A549 (cell line): ENCODE results near the gene EXOSC7. TPM values are rescaled to one million over a fixed set of nuclear protein-coding genes. Genes with fewer than 3 reads are reported as not detected.

Experiments
- ATAC-seq, 2 experiments: fragments of 200-7000 bp in 1 of 2; fragments of >200 bp in 1 of 2; cut with Nextera tagmentation in 1 of 2; cut with Tn5 transposase in 1 of 2; 3 replicates each; pipeline versions ENCODE4 v1.8.0 to v1.9.1; 2018 to 2020; ENCODE audit warnings: mild to moderate bottlenecking in 1 of 2, moderate library complexity in 1 of 2
- CTCF ChIA-PET: fragments of 300-600 bp; sonication (Branson Sonifier 250); formaldehyde crosslinking; extraction: SDS; loops from one replicate; lab custom pipeline; 2021; ENCODE audit warnings: antibody characterized with exemption, inconsistent platforms; lab: Yijun Ruan, JAX
- POLR2A ChIA-PET: fragments of 350-600 bp; formaldehyde crosslinking; extraction: SDS; loops from one replicate; lab custom pipeline; 2021; ENCODE audit warnings: antibody characterized with exemption, inconsistent platforms; lab: Yijun Ruan, JAX
- DNase-seq, 2 experiments: peaks; one replicate each; pipeline versions ENCODE4 v3.0.0 to v3.0.0-alpha.2; 2011 to 2016; ENCODE audit warnings: low read depth in 1 of 2, low spot score in 1 of 2
- FAIRE-seq: peaks from 2 replicates; lab custom pipeline; 2011; peaks lifted over from hg19 to GRCh38; lab: Jason Lieb, UNC
- H3K27ac ChIP-seq, 2 experiments: fragments of >200 bp; sonication (Bioruptor Twin); formaldehyde crosslinking; 3 replicates each; pipeline ENCODE4 v1.5.1; 2016 to 2017
- H3K4me1 ChIP-seq: fragments of >200 bp; sonication (Bioruptor Twin); formaldehyde crosslinking; 3 replicates; pipeline ENCODE4 v1.6.1; 2016
- H3K4me2 ChIP-seq: fragments of >200 bp; sonication (Bioruptor Twin); formaldehyde crosslinking; 3 replicates; pipeline ENCODE4 v1.6.1; 2016
- H3K4me3 ChIP-seq: fragments of >200 bp; sonication (Bioruptor Twin); formaldehyde crosslinking; 3 replicates; pipeline ENCODE4 v1.5.1; 2016
- H3K9me3 ChIP-seq: fragments of >200 bp; sonication (Bioruptor Twin); formaldehyde crosslinking; 3 replicates; pipeline ENCODE4 v1.6.1; 2016
- CEBPB ChIP-seq, 2 experiments: fragments of >200 bp in 1 of 2; sonication (Bioruptor Twin) in 1 of 2; formaldehyde crosslinking in 1 of 2; IDR thresholded peaks; 2 replicates each; pipeline ENCODE4 v1.6.1; 2012 to 2016
- CHD2 ChIP-seq: fragments of 150-350 bp; IDR thresholded peaks from 2 replicates; pipeline ENCODE4 v1.6.1; 2014; ENCODE audit warnings: low read length; ENCODE audit not compliant: partially characterized antibody
- CHD4 ChIP-seq: fragments of 200-600 bp; sonication (generic); IDR thresholded peaks from 2 replicates; pipeline ENCODE4 v1.6.1; 2016; ENCODE audit warnings: antibody characterized with exemption, mild to moderate bottlenecking, borderline replicate concordance
- EP300 ChIP-seq, 2 experiments: fragments of >200 bp; sonication (Bioruptor Twin); formaldehyde crosslinking; IDR thresholded peaks; 2 replicates in 1 of 2; 3 replicates in 1 of 2; pipeline ENCODE4 v1.6.1; 2016 to 2017
- FOSB ChIP-seq: fragments of 250-450 bp; sonication (Bioruptor Pico); IDR thresholded peaks from 2 replicates; pipeline ENCODE4 v1.5.0; 2020; ENCODE audit warnings: mild to moderate bottlenecking, moderate library complexity
- FOSL2 ChIP-seq, 2 experiments: fragments of 450-650 bp in 1 of 2; fragments of >200 bp in 1 of 2; sonication (Bioruptor Twin) in 1 of 2; formaldehyde crosslinking; IDR thresholded peaks; 2 replicates each; pipeline versions ENCODE4 v1.5.0 to v1.6.1; 2016 to 2020; ENCODE audit warnings: mild to moderate bottlenecking in 1 of 2, moderate library complexity in 1 of 2
- FOXS1 ChIP-seq: fragments of 250-450 bp; sonication (Bioruptor Pico); IDR thresholded peaks from 2 replicates; pipeline ENCODE4 v1.5.0; 2020; ENCODE audit warnings: mild to moderate bottlenecking, moderate library complexity
- GATA3 ChIP-seq: IDR thresholded peaks from 2 replicates; pipeline ENCODE4 v1.6.1; 2012; ENCODE audit warnings: borderline replicate concordance
- HDAC2 ChIP-seq: fragments of 200-600 bp; sonication (generic); IDR thresholded peaks from 2 replicates; pipeline ENCODE4 v1.6.1; 2016
- HEYL ChIP-seq: fragments of 250-450 bp; sonication (Bioruptor Pico); IDR thresholded peaks from 2 replicates; pipeline ENCODE4 v1.8.0; 2021; ENCODE audit warnings: mild to moderate bottlenecking, moderate library complexity
- HOXA7 ChIP-seq: fragments of 250-450 bp; sonication (Bioruptor Pico); IDR thresholded peaks from 2 replicates; pipeline ENCODE4 v1.5.0; 2020; ENCODE audit warnings: mild to moderate bottlenecking, moderate library complexity
- HOXB13 ChIP-seq: fragments of 250-450 bp; sonication (Bioruptor Pico); IDR thresholded peaks from 2 replicates; pipeline ENCODE4 v1.5.0; 2020; ENCODE audit warnings: low read depth, mild to moderate bottlenecking, moderate library complexity
- JUNB ChIP-seq: fragments of >200 bp; sonication (Bioruptor Twin); formaldehyde crosslinking; IDR thresholded peaks from 2 replicates; pipeline ENCODE4 v1.6.1; 2016
- KDM1A ChIP-seq: fragments of 200-600 bp; sonication (generic); IDR thresholded peaks from 2 replicates; pipeline ENCODE4 v1.6.1; 2016; ENCODE audit warnings: low read depth, mild to moderate bottlenecking
- KDM5A ChIP-seq: fragments of 200-600 bp; sonication (generic); IDR thresholded peaks from 2 replicates; pipeline ENCODE4 v1.6.1; 2016; ENCODE audit warnings: antibody characterized with exemption, mild to moderate bottlenecking
- MYC ChIP-seq: IDR thresholded peaks from 2 replicates; pipeline ENCODE4 v1.6.1; 2012; ENCODE audit warnings: mild to moderate bottlenecking, inconsistent platforms, low read length, improper control_type of control experiment, borderline replicate concordance
- PHF8 ChIP-seq: fragments of 200-600 bp; sonication (generic); IDR thresholded peaks from 2 replicates; pipeline ENCODE4 v1.6.1; 2016; ENCODE audit warnings: low read depth, mild to moderate bottlenecking, antibody characterized with exemption, moderate library complexity, borderline replicate concordance
- POLR2AphosphoS2 ChIP-seq: conservative IDR thresholded peaks from 2 replicates; pipeline ENCODE4 v1.6.1; 2012; ENCODE audit warnings: low read length, improper control_type of control experiment, inconsistent platforms
- RAD21 ChIP-seq, 2 experiments: fragments of >200 bp in 1 of 2; sonication (Bioruptor Twin) in 1 of 2; formaldehyde crosslinking in 1 of 2; IDR thresholded peaks in 1 of 2; conservative IDR thresholded peaks in 1 of 2; 2 replicates in 1 of 2; 3 replicates in 1 of 2; pipeline ENCODE4 v1.6.1; 2012 to 2018; ENCODE audit warnings: inconsistent platforms in 1 of 2
- RCOR1 ChIP-seq: fragments of 150-350 bp; IDR thresholded peaks from 2 replicates; pipeline ENCODE4 v1.6.1; 2014; ENCODE audit warnings: antibody characterized with exemption, low read length, low read depth
- SMC3 ChIP-seq: fragments of >200 bp; sonication (Bioruptor Twin); formaldehyde crosslinking; IDR thresholded peaks from 3 replicates; pipeline ENCODE4 v1.6.1; 2018; ENCODE audit warnings: inconsistent platforms
- SREBF2 ChIP-seq: fragments of 450-650 bp; IDR thresholded peaks from 2 replicates; pipeline ENCODE4 v1.6.1; 2014; ENCODE audit warnings: mild to moderate bottlenecking, moderate library complexity
- TP53 ChIP-seq: fragments of 250-450 bp; sonication (Bioruptor Pico); IDR thresholded peaks from 2 replicates; pipeline ENCODE4 v1.5.0; 2021; ENCODE audit warnings: mild to moderate bottlenecking, moderate library complexity
- ZFP36 ChIP-seq: fragments of 450-650 bp; IDR thresholded peaks from 2 replicates; pipeline ENCODE4 v1.6.1; 2014; ENCODE audit warnings: borderline replicate concordance; ENCODE audit not compliant: partially characterized antibody
- ZNF302 ChIP-seq: fragments of 250-450 bp; sonication (Bioruptor Pico); IDR thresholded peaks from 2 replicates; pipeline ENCODE4 v1.9.0; 2021; ENCODE audit warnings: inconsistent platforms, mild to moderate bottlenecking, moderate library complexity
- ZSCAN20 ChIP-seq: fragments of 250-450 bp; sonication (Bioruptor Pico); IDR thresholded peaks from 2 replicates; pipeline ENCODE4 v1.8.0; 2022; ENCODE audit warnings: mild to moderate bottlenecking, moderate library complexity
- WGBS: methylation state at CpG from one replicate; pipeline ENCODE4 v1.1.6; 2017; ENCODE audit errors: missing lambda C conversion rate; 5-methylcytosine and 5-hydroxymethylcytosine counted together
- polyA plus RNA-seq, 4 experiments: library from polyadenylated mRNA; depleted of rRNA in 3 of 4; stranded (reverse); fragments of >200 nt; fragmentation: RNase III in 1 of 4; extraction: RNeasy Plus Mini Kit Qiagen cat#74134 plus additional on column Dnase treatment in 1 of 4; gene quantifications; 2 replicates in 3 of 4; 3 replicates in 1 of 4; pipeline ENCODE4 v1.2.3, GENCODE V29; 2011 to 2017
- TF ChIP-seq, protein P1 (sequence below): IDR thresholded peaks from 2 replicates; pipeline ENCODE4 v1.6.1; 2012; ENCODE audit warnings: low read depth, borderline replicate concordance
- TF ChIP-seq, protein P2 (sequence below): fragments of 450-650 bp; IDR thresholded peaks from 2 replicates; pipeline ENCODE4 v1.6.1; 2014; ENCODE audit warnings: antibody characterized with exemption
- TF ChIP-seq, protein P3 (sequence below): fragments of 200-600 bp; sonication (generic); IDR thresholded peaks from 2 replicates; pipeline ENCODE4 v1.6.1; 2016; ENCODE audit warnings: antibody characterized with exemption, mild to moderate bottlenecking, moderate library complexity
- TF ChIP-seq, protein P4 (sequence below): IDR thresholded peaks from 2 replicates; pipeline ENCODE4 v1.6.1; 2012
- TF ChIP-seq, protein P5 (sequence below): fragments of 250-450 bp; sonication (Bioruptor Pico); IDR thresholded peaks from 2 replicates; pipeline ENCODE4 v1.5.0; 2020; ENCODE audit warnings: low read depth, mild to moderate bottlenecking, moderate library complexity
- TF ChIP-seq, protein P6 (sequence below): fragments of 250-450 bp; sonication (Bioruptor Pico); IDR thresholded peaks from 2 replicates; pipeline ENCODE4 v1.5.0; 2021; ENCODE audit warnings: mild to moderate bottlenecking, moderate library complexity, borderline replicate concordance

EXOSC7 gene
- polyA plus RNA-seq, 2 of the 4 experiments (the other 2 are of a cell fraction) = 59.1 to 68.4 TPM

DNA sequence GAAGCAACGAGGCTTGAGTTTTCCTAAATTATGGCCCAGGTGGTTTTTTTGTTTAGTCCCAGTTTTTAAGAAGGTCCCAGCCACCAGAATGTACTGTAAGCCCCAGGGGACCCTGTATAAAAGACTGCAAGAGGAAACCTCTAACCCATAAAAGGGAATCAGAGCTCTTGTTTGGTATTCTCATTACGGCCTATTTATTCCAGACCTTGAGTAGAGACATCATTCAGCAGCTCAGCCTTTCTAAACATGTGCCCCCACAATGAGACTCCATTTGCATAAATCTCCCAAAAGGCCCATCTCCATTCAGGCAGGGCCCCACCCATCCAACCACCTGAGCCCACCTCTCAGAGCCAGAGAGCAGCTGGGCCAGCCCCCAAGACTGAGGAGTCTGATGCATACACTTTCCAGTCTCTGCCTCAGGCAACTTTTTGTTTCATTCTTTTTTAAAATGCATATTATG is 25.7 kb upstream of the EXOSC7 start:
- WGBS = 92% methylated on average over 2 of the region's 2 CpGs
- Histone ChIP-seq H3K27ac (no peak overlapping the region), H3K4me3 (no peak overlapping the region), H3K9me3 (no peaks in the 10 kb centered on the region), H3K4me1 (no peaks in the 10 kb centered on the region), H3K4me2 (no peak overlapping the region)
- no peak for TF ChIP-seq JUNB
- TF ChIP-seq FOSL2 (IDR thresholded peaks at IDR 0.05) = no peak
- TF ChIP-seq FOSL2 (CRISPR knock-in tag; IDR thresholded peaks at IDR 0.05) = no peak
- TF ChIP-seq FOXS1 = no peak
- no peak for TF ChIP-seq CEBPB (IDR thresholded peaks at IDR 0.05)
- no peak for TF ChIP-seq CHD4
- TF ChIP-seq, protein P1, sequence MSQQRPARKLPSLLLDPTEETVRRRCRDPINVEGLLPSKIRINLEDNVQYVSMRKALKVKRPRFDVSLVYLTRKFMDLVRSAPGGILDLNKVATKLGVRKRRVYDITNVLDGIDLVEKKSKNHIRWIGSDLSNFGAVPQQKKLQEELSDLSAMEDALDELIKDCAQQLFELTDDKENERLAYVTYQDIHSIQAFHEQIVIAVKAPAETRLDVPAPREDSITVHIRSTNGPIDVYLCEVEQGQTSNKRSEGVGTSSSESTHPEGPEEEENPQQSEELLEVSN = no peak
- TF ChIP-seq, protein P2, sequence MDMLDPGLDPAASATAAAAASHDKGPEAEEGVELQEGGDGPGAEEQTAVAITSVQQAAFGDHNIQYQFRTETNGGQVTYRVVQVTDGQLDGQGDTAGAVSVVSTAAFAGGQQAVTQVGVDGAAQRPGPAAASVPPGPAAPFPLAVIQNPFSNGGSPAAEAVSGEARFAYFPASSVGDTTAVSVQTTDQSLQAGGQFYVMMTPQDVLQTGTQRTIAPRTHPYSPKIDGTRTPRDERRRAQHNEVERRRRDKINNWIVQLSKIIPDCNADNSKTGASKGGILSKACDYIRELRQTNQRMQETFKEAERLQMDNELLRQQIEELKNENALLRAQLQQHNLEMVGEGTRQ = no peak
- TF ChIP-seq ZNF302 (CRISPR knock-in tag) = no peak
- TF ChIP-seq RAD21 (conservative IDR thresholded peaks at IDR 0.05 in 1 of 2, IDR thresholded peaks at IDR 0.05 in 1 of 2) = no peak
- TF ChIP-seq FOSB (CRISPR knock-in tag) = no peak
- TF ChIP-seq HDAC2 = no peak
- no peak for TF ChIP-seq HOXA7 (CRISPR knock-in tag)
- no peak for TF ChIP-seq HEYL (CRISPR knock-in tag)
- TF ChIP-seq, protein P3, sequence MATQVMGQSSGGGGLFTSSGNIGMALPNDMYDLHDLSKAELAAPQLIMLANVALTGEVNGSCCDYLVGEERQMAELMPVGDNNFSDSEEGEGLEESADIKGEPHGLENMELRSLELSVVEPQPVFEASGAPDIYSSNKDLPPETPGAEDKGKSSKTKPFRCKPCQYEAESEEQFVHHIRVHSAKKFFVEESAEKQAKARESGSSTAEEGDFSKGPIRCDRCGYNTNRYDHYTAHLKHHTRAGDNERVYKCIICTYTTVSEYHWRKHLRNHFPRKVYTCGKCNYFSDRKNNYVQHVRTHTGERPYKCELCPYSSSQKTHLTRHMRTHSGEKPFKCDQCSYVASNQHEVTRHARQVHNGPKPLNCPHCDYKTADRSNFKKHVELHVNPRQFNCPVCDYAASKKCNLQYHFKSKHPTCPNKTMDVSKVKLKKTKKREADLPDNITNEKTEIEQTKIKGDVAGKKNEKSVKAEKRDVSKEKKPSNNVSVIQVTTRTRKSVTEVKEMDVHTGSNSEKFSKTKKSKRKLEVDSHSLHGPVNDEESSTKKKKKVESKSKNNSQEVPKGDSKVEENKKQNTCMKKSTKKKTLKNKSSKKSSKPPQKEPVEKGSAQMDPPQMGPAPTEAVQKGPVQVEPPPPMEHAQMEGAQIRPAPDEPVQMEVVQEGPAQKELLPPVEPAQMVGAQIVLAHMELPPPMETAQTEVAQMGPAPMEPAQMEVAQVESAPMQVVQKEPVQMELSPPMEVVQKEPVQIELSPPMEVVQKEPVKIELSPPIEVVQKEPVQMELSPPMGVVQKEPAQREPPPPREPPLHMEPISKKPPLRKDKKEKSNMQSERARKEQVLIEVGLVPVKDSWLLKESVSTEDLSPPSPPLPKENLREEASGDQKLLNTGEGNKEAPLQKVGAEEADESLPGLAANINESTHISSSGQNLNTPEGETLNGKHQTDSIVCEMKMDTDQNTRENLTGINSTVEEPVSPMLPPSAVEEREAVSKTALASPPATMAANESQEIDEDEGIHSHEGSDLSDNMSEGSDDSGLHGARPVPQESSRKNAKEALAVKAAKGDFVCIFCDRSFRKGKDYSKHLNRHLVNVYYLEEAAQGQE = no peak
- TF ChIP-seq, protein P4, sequence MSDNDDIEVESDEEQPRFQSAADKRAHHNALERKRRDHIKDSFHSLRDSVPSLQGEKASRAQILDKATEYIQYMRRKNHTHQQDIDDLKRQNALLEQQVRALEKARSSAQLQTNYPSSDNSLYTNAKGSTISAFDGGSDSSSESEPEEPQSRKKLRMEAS = no peak
- TF ChIP-seq KDM5A = no peak
- no peak for TF ChIP-seq SREBF2
- TF ChIP-seq ZSCAN20 = no peak
- ChIA-PET POLR2A (interaction anchor here (0.6 kb wide), 1 partner anchor 26 kb away, joined by 3 read pairs; the partner anchor contains the start of genes EXOSC7 and ZDHHC3), CTCF (no interaction called here)
- FAIRE-seq (no peak), DNase-seq (no peak), ATAC-seq (no peak)

DNA sequence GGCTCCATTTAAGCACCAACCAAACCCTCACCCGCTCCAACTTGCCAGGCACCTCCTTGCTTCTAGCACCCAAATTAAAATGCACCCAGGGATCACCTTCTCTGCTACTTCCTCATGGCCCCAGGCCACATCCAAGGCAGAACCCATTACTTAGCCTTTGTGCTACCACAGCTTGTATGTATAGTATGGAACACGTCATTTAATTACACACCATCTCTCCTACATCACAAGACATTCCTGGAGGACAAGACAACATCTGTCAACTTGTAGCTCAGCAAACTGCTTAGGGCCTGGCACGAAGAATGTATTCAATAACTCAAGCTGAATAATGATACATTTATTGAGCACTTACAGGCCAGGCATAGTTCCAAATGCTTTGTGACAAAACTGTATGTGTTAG is 23.4 kb upstream of the EXOSC7 start:
- ATAC-seq (no peak), DNase-seq (no peak), FAIRE-seq (no peak)
- H3K4me1 ChIP-seq = no peaks in the 10 kb centered on the region
- ChIA-PET POLR2A (no interaction called here), CTCF (no interaction called here)
- TF ChIP-seq KDM1A = no peak
- TF ChIP-seq ZFP36 = no peak
- no peak for TF ChIP-seq SMC3
- no peak for TF ChIP-seq PHF8
- TF ChIP-seq TP53 (CRISPR knock-in tag) = no peak
- no peak for TF ChIP-seq RCOR1
- TF ChIP-seq MYC = no peak
- TF ChIP-seq POLR2AphosphoS2 = no peak
- no peak for TF ChIP-seq GATA3
- no peak for TF ChIP-seq EP300 (IDR thresholded peaks at IDR 0.05)
- TF ChIP-seq HOXB13 = no peak
- TF ChIP-seq, protein P5, sequence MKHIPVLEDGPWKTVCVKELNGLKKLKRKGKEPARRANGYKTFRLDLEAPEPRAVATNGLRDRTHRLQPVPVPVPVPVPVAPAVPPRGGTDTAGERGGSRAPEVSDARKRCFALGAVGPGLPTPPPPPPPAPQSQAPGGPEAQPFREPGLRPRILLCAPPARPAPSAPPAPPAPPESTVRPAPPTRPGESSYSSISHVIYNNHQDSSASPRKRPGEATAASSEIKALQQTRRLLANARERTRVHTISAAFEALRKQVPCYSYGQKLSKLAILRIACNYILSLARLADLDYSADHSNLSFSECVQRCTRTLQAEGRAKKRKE = no peak
- no peak for TF ChIP-seq CHD2
- TF ChIP-seq, protein P6, sequence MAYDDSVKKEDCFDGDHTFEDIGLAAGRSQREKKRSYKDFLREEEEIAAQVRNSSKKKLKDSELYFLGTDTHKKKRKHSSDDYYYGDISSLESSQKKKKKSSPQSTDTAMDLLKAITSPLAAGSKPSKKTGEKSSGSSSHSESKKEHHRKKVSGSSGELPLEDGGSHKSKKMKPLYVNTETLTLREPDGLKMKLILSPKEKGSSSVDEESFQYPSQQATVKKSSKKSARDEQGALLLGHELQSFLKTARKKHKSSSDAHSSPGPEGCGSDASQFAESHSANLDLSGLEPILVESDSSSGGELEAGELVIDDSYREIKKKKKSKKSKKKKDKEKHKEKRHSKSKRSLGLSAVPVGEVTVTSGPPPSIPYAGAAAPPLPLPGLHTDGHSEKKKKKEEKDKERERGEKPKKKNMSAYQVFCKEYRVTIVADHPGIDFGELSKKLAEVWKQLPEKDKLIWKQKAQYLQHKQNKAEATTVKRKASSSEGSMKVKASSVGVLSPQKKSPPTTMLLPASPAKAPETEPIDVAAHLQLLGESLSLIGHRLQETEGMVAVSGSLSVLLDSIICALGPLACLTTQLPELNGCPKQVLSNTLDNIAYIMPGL (CRISPR knock-in tag) = no peak
- H3K9me3 ChIP-seq = no peaks in the 10 kb centered on the region
- H3K27ac ChIP-seq = no peak overlapping the region
- no peak overlapping the region for H3K4me3 ChIP-seq
- WGBS = 85% methylated on average over 3 of the region's 3 CpGs
- H3K4me2 ChIP-seq = no peak overlapping the region
